WTC11 (cell line): ENCODE results near the gene CCDC178.

Experiments
- AFF4 ChIP-seq: sonication (generic); formaldehyde crosslinking; IDR thresholded peaks from 2 replicates; pipeline ENCODE4 v1.8.1; 2023; ENCODE audit warnings: mild to moderate bottlenecking, missing genetic modification reagents, borderline replicate concordance
- CTCF ChIP-seq: fragments of 200-600 bp; IDR thresholded peaks from 2 replicates; pipeline ENCODE4 v1.8.0; 2022; ENCODE audit warnings: antibody characterized with exemption
- MAX ChIP-seq: sonication (generic); formaldehyde crosslinking; IDR thresholded peaks from 2 replicates; pipeline ENCODE4 v1.8.0; 2022; ENCODE audit warnings: mild to moderate bottlenecking, missing genetic modification reagents
- MXD4 ChIP-seq: fragments of 250-450 bp; sonication (Bioruptor Pico); IDR thresholded peaks from 2 replicates; pipeline ENCODE4 v1.8.0; 2021; ENCODE audit warnings: mild to moderate bottlenecking, moderate library complexity, borderline replicate concordance
- TCF7 ChIP-seq: sonication (generic); formaldehyde crosslinking; IDR thresholded peaks from 2 replicates; pipeline ENCODE4 v1.8.0; 2022; ENCODE audit warnings: mild to moderate bottlenecking, low read depth, missing genetic modification reagents, moderate library complexity
- USF2 ChIP-seq: sonication (generic); formaldehyde crosslinking; IDR thresholded peaks from 2 replicates; pipeline ENCODE4 v1.8.1; 2023; ENCODE audit warnings: mild to moderate bottlenecking, missing genetic modification reagents, moderate library complexity
- ZNF281 ChIP-seq: sonication (generic); formaldehyde crosslinking; IDR thresholded peaks from 2 replicates; pipeline ENCODE4 v1.8.0; 2023; ENCODE audit warnings: mild to moderate bottlenecking, missing genetic modification reagents
- ZNF532 ChIP-seq: fragments of 250-450 bp; sonication (Bioruptor Pico); IDR thresholded peaks from 2 replicates; pipeline ENCODE4 v1.9.0; 2021; ENCODE audit warnings: mild to moderate bottlenecking, borderline replicate concordance

GRCh38 chr18:33472509-33472908 is 32.0 kb upstream of the CCDC178 start:
- TF ChIP-seq CTCF, result no peak
- TF ChIP-seq MXD4 (CRISPR knock-in tag), result no peak
- TF ChIP-seq MAX (CRISPR knock-in tag), result no peak
- TF ChIP-seq ZNF532 (CRISPR knock-in tag), result no peak
- no peak for TF ChIP-seq AFF4 (CRISPR knock-in tag)
- no peak for TF ChIP-seq TCF7 (CRISPR knock-in tag)
- no peak for TF ChIP-seq USF2 (CRISPR knock-in tag)
- TF ChIP-seq ZNF281 (CRISPR knock-in tag), result no peak
